ENCODE data around the gene CD274. TPM values are rescaled to one million over a fixed set of nuclear protein-coding genes. Genes with fewer than 3 reads are reported as not detected.

The CD274 gene
- total and polyA plus RNA-seq, 10 of the 15 experiments (the other 5 are each of a cell fraction or from before 2014, with no cell fraction given) = 9.4 to 128 (median 24.6) TPM

GRCh38 chr9:5448461-5449435 is 1.6 kb upstream of the CD274 start:
- no peaks in the 10 kb centered on the region for H4K20me1 ChIP-seq (ENCODE audit: control insufficient read depth, insufficient read depth)
- peaks cover 44% of the 10 kb centered on the region for H3K79me2 ChIP-seq (ENCODE audit: control insufficient read depth, insufficient read depth, low read length)
- intact Hi-C loops (cut with micrococcal nuclease; ENCODE audit: unreplicated experiment) (loop anchor here (1.0 to 10.0 kb wide), 2 partner anchors 10 to 784 kb away; partner anchors contain the start of genes PLPP6 and SPATA6L), in situ Hi-C loops (cut with MboI) (no loop called here)
- H3K9ac ChIP-seq (ENCODE audit: control insufficient read depth, insufficient read depth, low read length) = peak overlapping the region; percentile 82
- CTCF ChIA-PET = interaction anchor here (0.7 to 4.6 kb wide), 24 partner anchors 9 to 689 kb away, joined by 3 to 172 read pairs (median 8); partner anchors contain the start of genes JAK2, PDCD1LG2 and PLGRKT
- ATAC-seq (no peak), DNase-seq (ENCODE audit: low read depth, low spot score) (no peak), FAIRE-seq (peak; percentile 80)
- H2AFZ ChIP-seq (ENCODE audit: control insufficient read depth, low read depth, low read length) = peak overlapping the region; percentile 65
- peak overlapping the region; percentile 97 for H3K4me2 ChIP-seq (ENCODE audit: control insufficient read depth, insufficient read depth)
- SMC1A ChIA-PET (ENCODE audit: uncharacterized antibody, unreplicated experiment) = interaction anchor here (0.7 to 5.6 kb wide), 32 partner anchors 9 to 179 kb away, joined by 3 to 161 read pairs (median 10); partner anchors contain the start of genes PDCD1LG2 and PLGRKT
- WGBS (ENCODE audit: insufficient coverage, insufficient replicate concordance, low lambda C conversion rate, missing lambda C conversion rate) = 1% methylated on average over 5 of the region's 5 CpGs
- no peaks in the 10 kb centered on the region for H3K27me3 ChIP-seq (replicated peaks in 1 of 2; ENCODE audit: control insufficient read depth in 2 of 2, insufficient read depth in 2 of 2, low read length in 1 of 2)
- no peaks in the 10 kb centered on the region; a peak in 1 of 4 replicates for H3K36me3 ChIP-seq (ENCODE audit: control insufficient read depth in 2 of 2, insufficient read depth in 2 of 2, low read length in 1 of 2)
- peak overlapping the region; percentile 72 for H3K4me3 ChIP-seq
- peak overlapping the region; percentile 97 for H3K27ac ChIP-seq (ENCODE audit: control insufficient read depth, insufficient read depth)
- RAD21 ChIA-PET (ENCODE audit: unreplicated experiment) = interaction anchor here (1.1 to 5.3 kb wide), 21 partner anchors 9 to 708 kb away, joined by 3 to 149 read pairs (median 17); partner anchors contain the start of genes AK3, PDCD1LG2 and PLGRKT
- peaks cover 44% of the 10 kb centered on the region for H3K4me1 ChIP-seq (ENCODE audit: control insufficient read depth, insufficient read depth, low read length)
- POLR2A ChIA-PET = interaction anchor here (0.5 to 5.5 kb wide), 20 partner anchors 10 to 656 kb away, joined by 3 to 66 read pairs (median 7); partner anchors contain the start of genes PDCD1LG2, PLGRKT and RIC1
- H3K9me3 ChIP-seq (replicated peaks; ENCODE audit: control insufficient read depth, insufficient read depth, low read length) = no peaks in the 10 kb centered on the region
- BruUV-seq (replicated peaks) = no TSS peak
- TF ChIP-seq CUX1 (IDR thresholded peaks at IDR 0.05; ENCODE audit: insufficient replicate concordance, low read depth, low read length) = peak; percentile 92
- no peak for TF ChIP-seq ZBTB4 (CRISPR knock-in tag; IDR thresholded peaks at IDR 0.05)
- 0 out of 2 replicates have a peak, but pooled peaks have one; percentile 10 for TF ChIP-seq RUNX3 (IDR thresholded peaks at IDR 0.05; ENCODE audit: low read length)
- TF ChIP-seq HDAC2 (IDR thresholded peaks at IDR 0.05) = no peak
- no peak for TF ChIP-seq MXI1 (IDR thresholded peaks at IDR 0.05; ENCODE audit: low read depth, low read length)
- TF ChIP-seq SUPT20H (IDR thresholded peaks at IDR 0.05; ENCODE audit: borderline replicate concordance, control insufficient read depth, low read depth, low read length) = no peak
- TF ChIP-seq SMAD5 (IDR thresholded peaks at IDR 0.05; ENCODE audit: low read depth) = no peak
- TF ChIP-seq JUNB (IDR thresholded peaks at IDR 0.05) = peak; percentile 73
- TF ChIP-seq, protein P1, sequence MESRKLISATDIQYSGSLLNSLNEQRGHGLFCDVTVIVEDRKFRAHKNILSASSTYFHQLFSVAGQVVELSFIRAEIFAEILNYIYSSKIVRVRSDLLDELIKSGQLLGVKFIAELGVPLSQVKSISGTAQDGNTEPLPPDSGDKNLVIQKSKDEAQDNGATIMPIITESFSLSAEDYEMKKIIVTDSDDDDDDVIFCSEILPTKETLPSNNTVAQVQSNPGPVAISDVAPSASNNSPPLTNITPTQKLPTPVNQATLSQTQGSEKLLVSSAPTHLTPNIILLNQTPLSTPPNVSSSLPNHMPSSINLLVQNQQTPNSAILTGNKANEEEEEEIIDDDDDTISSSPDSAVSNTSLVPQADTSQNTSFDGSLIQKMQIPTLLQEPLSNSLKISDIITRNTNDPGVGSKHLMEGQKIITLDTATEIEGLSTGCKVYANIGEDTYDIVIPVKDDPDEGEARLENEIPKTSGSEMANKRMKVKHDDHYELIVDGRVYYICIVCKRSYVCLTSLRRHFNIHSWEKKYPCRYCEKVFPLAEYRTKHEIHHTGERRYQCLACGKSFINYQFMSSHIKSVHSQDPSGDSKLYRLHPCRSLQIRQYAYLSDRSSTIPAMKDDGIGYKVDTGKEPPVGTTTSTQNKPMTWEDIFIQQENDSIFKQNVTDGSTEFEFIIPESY (IDR thresholded peaks at IDR 0.05) = no peak
- TF ChIP-seq IRF4 (IDR thresholded peaks at IDR 0.05; ENCODE audit: low read depth, low read length) = peak; percentile 49; the same call in 1 of the 2 replicates
- no peak for TF ChIP-seq NFYB (IDR thresholded peaks at IDR 0.05; ENCODE audit: insufficient read depth, low read depth, low read length)

Data from GM12878 (cell line).